Activated CD8-positive, alpha-beta memory T cell treated with anti-CD3 and anti-CD28 coated beads for 36 hours (primary cell): ENCODE data around the gene INSIG2. TPM values are rescaled to one million over a fixed set of nuclear protein-coding genes. Genes with fewer than 3 reads are reported as not detected.

Source experiments
- CTCF ChIA-PET: fragments of 350-600 bp; sonication (Branson Sonifier 250); formaldehyde crosslinking; loops from one replicate; lab custom pipeline; 2021; ENCODE audit warnings: antibody characterized with exemption; lab: Charles Lee
- POLR2A ChIA-PET: fragments of 350-600 bp; sonication (Branson Sonifier 250); formaldehyde crosslinking; loops from one replicate; lab custom pipeline; 2021; ENCODE audit warnings: antibody characterized with exemption; lab: Charles Lee
- total RNA-seq, 2 experiments: library from RNA; stranded (reverse); gene quantifications; one replicate each; pipeline ENCODE4 v1.2.3, GENCODE V29; 2021

INSIG2 gene
- total RNA-seq, 2 experiments from 2014 or later, result 30.1 to 30.8 TPM

GRCh38 chr2:118056165-118056534, 32.1 kb upstream of the INSIG2 start:
- POLR2A ChIA-PET, result no interaction called here
- CTCF ChIA-PET, result no interaction called here

DNA sequence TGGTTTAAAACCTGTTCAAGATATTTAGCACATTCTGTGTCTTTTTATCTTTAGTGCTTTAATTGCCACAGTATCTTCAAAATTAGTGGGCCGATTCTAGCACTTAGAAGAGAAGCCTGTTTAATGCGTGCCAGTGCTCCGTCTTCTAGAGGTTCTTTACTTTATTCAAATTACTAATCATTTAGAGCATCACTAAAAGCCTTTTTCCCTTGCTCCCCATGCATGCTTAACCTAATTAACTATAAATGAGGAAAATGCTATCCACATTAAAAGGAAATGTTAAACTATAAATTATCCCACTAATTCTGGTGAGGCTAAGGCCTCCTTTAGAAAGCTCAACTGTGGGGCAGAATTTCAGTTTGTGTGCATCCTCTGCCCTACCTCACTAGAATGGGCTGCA, 31.5 kb upstream of the INSIG2 start:
- CTCF ChIA-PET, result no interaction called here
- POLR2A ChIA-PET, result no interaction called here

GRCh38 chr2:118058951-118059350, 29.3 kb upstream of the INSIG2 start:
- CTCF ChIA-PET, result interaction anchor here (1.9 kb wide), 1 partner anchor 12 kb away, joined by 9 read pairs; no protein-coding TSS in a partner anchor
- POLR2A ChIA-PET, result no interaction called here

DNA sequence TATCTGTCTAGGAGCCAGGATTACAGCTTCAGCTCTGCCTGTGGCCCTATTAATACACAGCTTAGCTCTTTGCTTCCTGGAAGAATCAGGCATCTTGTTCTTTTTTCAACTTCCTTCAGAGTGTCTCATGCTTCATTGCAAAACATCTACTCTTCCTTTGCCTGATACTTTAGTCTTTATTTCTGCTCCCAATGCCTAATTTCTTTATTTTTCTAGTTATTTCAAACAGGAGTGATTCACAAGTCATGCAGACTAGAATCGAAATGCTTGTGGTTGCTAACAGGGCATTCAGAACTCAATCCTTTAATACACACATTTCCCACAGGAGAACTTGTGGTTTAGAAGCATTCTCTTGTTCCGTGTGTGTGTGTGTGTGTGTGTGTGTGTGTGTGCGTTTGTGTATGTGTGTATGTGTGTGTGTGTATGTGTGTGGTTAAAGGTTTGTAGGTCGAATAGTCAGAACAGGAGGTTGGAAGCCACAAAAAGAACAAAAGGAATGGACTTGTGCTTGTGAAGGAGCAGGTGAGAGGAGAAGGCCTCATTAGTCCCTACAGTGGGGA, 28.3 kb upstream of the INSIG2 start:
- POLR2A ChIA-PET, result no interaction called here
- CTCF ChIA-PET, result interaction anchor here (1.5 kb wide), 1 partner anchor 33 kb away, joined by 5 read pairs; no protein-coding TSS in a partner anchor

DNA sequence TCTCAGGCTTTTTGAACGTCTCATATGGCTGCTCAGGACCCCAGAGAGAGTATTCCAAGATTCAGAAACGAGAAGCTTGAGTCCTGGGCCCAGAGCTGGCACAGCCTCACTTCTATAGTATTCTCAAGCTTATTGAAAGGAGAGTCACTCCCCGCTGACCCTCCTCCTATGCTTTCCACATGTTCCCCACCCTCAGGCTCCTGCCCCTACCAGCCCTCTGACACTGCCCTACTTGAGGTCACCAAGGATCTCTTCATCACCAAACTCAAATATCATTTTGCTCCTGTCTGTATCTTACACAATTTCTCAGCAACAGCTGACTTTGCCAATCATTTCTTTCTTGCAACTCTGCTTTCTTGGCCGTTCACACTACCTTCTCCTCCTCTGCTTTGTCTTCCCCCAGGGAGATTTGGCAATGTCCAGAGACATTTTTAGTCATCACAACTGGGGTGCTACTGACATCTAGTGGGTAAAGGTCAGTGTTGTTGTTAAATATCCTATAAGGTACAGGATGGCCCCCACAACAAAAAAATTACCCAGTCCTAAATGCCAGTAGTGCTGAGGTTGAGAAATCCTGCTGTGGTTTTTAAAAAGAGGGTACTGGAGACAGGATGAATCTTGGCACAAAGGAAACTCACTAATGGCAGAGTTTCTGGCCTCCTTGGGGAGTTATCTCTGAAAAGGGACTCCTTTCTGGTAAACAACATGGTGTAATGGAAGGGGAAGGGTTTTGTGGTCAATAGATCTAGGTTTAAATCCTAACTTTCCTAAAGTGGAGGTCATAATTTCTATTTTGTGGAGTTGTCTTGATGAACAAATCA, 26.9 kb upstream of the INSIG2 start:
- ChIA-PET CTCF (interaction anchor here (0.7 to 1.5 kb wide), 3 partner anchors 29 to 125 kb away, joined by 3 to 5 read pairs (median 3); no protein-coding TSS in a partner anchor), POLR2A (no interaction called here)

DNA sequence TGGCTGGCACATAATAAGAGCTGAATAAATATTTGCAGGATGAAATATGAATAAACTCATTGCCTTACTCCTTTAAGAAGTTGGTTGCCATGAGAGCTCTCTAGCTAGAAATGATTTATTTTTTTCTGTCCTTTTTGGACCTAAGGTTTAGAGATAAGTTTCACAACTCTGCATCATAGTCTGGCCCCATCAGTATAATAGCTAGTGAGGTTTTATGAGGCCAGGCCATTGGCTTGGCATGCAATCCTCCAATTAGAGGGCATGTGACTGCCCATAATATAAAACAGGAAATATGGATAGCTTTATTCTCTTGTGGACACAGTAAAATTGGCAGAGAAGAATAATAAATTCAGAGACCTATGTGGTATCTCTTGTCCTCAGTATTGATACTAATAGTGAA, 26.2 kb upstream of the INSIG2 start:
- CTCF ChIA-PET, result interaction anchor here (0.7 kb wide), 1 partner anchor 29 kb away, joined by 3 read pairs; no protein-coding TSS in a partner anchor

DNA sequence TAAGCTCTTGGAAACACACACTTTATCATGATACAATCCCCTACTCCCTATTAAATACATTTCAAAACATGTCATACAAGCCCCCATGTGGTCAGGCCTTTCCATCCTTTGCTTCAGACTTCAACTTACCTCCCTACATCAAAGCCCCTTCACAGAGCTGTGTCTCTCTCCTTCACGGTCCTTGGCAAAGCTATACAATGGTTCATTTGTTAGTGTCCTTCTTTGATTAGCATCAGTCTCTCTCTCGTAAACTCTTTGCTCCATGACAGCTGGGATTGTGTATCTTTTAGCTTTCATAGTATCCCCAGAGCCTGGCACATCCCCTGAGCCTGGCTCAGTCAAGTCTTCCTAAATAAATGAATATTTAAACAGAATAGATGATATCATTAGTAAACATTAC, 25.6 kb upstream of the INSIG2 start:
- POLR2A ChIA-PET, result no interaction called here
- CTCF ChIA-PET, result no interaction called here

More for the DNA sequence above, 26.2 kb upstream of the INSIG2 start:
- POLR2A ChIA-PET, result no interaction called here

GRCh38 chr2:118065015-118065706, 23.1 kb upstream of the INSIG2 start:
- ChIA-PET POLR2A (no interaction called here), CTCF (no interaction called here)

- ChIA-PET POLR2A (no interaction called here), CTCF (no interaction called here)
These were observed 22.3 kb upstream of the INSIG2 start for GRCh38 chr2:118065921-118066511.

- CTCF ChIA-PET, result interaction anchor here (1.1 kb wide), 1 partner anchor 11 kb away, joined by 3 read pairs; the partner anchor contains the start of gene INSIG2
- POLR2A ChIA-PET, result no interaction called here
These were observed 10.5 kb upstream of the INSIG2 start for GRCh38 chr2:118077636-118078247.

DNA sequence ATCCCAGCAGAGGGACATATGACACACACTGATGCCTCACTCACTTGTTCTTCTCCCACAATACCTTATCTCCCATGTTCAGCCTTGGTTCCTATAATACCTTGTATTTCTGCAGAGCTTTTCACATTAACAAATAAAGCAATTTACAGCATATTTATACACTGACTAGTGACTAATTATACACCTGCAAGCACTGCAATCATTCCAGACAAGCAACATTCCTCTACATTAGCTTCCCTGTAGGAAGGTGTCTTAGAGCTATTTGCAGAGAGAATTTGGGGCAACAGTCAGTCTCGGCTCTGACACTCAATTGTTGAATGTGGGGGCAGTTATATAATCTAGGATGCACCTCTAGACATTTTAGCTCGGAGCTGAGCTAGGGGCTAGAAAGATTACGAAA, 9.5 kb upstream of the INSIG2 start:
- ChIA-PET CTCF (no interaction called here), POLR2A (no interaction called here)

GRCh38 chr2:118084491-118085089, 3.7 kb upstream of the INSIG2 start:
- CTCF ChIA-PET, result no interaction called here
- POLR2A ChIA-PET, result no interaction called here

GRCh38 chr2:118085173-118086023, 2.9 kb upstream of the INSIG2 start:
- POLR2A ChIA-PET, result no interaction called here
- CTCF ChIA-PET, result interaction anchor here (2.0 kb wide), 1 partner anchor 16 kb away, joined by 4 read pairs; no protein-coding TSS in a partner anchor

- POLR2A ChIA-PET, result no interaction called here
- CTCF ChIA-PET, result interaction anchor here (2.0 kb wide), 1 partner anchor 17 kb away, joined by 4 read pairs; no protein-coding TSS in a partner anchor
These were observed 2.1 kb upstream of the INSIG2 start for GRCh38 chr2:118086024-118086633.

DNA sequence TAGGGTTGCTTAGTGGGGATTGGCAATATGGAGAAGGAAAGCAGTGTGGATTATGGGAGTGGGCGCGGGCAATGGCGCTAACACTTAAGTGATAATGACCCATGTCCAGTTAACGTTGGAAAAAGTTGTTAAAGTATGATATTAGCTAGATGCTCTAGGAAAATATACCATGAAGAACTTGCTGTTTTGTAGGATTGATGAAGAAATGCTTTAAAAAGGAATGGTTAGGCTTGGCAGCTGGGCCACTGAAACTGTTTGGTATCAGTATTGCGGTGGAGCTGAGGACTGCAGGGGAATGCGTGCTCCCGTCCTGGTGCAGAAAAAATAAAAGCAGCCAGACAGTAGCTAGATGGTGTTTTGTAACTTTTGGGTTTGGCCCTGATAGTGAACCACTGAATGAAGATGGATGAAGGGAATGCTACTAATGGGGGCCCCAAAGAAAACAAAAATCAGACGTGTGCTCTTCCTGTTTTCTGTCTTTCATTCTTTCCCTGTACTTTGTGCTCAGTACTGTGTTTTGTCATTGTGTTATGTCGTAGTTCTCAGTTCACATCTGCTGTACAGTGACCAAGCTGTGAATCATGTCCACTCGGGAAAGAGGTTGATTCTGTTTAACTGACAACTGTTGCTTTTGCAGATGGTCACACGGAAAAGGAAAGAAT, 999 bp downstream of the INSIG2 start:
- ChIA-PET CTCF (interaction anchor here (0.9 to 1.9 kb wide), 4 partner anchors 11 to 774 kb away, joined by 3 to 4 read pairs (median 3); no protein-coding TSS in a partner anchor), POLR2A (interaction anchor here (2.0 kb wide), 1 partner anchor 75 kb away, joined by 6 read pairs; the partner anchor contains the start of gene CCDC93)

DNA sequence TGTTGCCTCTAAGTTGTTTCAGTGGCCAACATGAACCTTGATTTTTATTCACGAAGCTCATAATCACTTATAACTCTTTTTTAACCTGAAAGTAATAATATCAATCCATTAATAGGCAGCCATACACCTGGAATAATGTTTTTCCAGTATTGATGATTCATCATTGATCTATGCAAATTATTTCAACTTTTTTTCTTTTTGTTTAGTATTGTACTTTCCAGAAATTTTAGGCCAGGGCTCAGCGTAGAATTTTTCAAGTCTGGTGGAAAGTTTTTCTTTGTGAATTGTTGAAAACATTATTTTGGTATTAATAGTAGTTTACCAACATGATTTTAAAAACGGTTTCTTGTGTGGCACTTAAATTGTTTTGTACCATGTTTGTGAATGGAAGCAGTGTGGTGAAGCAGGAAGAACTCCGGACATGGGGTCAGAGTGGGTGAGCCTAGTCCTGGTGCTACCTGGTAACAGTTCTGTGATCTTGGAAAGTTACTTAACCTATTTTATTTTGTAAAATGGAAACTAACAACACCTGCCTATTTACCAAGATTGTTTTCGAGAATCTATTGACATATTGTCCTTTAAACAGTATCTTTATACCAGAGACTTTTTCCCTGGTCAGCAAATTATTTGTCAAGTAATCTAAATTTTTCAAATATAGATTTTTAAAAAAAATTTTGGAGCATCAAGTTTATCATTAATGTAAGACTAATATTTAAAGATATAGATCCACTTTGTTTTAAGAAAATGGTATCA, 2.3 kb downstream of the INSIG2 start:
- CTCF ChIA-PET, result interaction anchor here (0.9 kb wide), 1 partner anchor 96 kb away, joined by 3 read pairs; no protein-coding TSS in a partner anchor
- POLR2A ChIA-PET, result no interaction called here
